GM21515 (cell line): ENCODE data around the gene DDI2.

Source experiments
- ATAC-seq: cut with Tn5 transposase; IDR thresholded peaks from one replicate; pipeline ENCODE4 v1.9.1; 2021; ENCODE audit not compliant: unreplicated experiment

DDI2 gene

GRCh38 chr1:15700508-15700907, 83.2 kb downstream of the DDI2 start:
- no peak for ATAC-seq

GRCh38 chr1:15701784-15702183, 84.5 kb downstream of the DDI2 start:
- ATAC-seq, result no peak

- ATAC-seq, result no peak
These were observed 85.7 kb downstream of the DDI2 start for GRCh38 chr1:15702722-15703550.

- ATAC-seq, result no peak
These were observed 86.3 kb downstream of the DDI2 start for GRCh38 chr1:15703562-15703961.

- no peak for ATAC-seq
These were observed 87.4 kb downstream of the DDI2 start for GRCh38 chr1:15704526-15705183.

- no peak for ATAC-seq
These were observed 87.9 kb downstream of the DDI2 start for GRCh38 chr1:15705184-15705566.

- no peak for ATAC-seq
These were observed 89.5 kb downstream of the DDI2 start for GRCh38 chr1:15706751-15707150.

- no peak for ATAC-seq
These were observed 90.1 kb downstream of the DDI2 start for GRCh38 chr1:15707239-15707925.

- ATAC-seq, result no peak
These were observed 91.4 kb downstream of the DDI2 start for GRCh38 chr1:15708486-15709137.

- ATAC-seq, result no peak
These were observed 92.0 kb downstream of the DDI2 start for GRCh38 chr1:15709226-15709625.

- ATAC-seq, result no peak
These were observed 94.9 kb downstream of the DDI2 start for GRCh38 chr1:15712168-15712567.

GRCh38 chr1:15714406-15715136, 97.3 kb downstream of the DDI2 start:
- no peak for ATAC-seq

- no peak for ATAC-seq
These were observed 100.3 kb downstream of the DDI2 start for GRCh38 chr1:15717418-15718125.

- ATAC-seq, result no peak
These were observed 100.9 kb downstream of the DDI2 start for GRCh38 chr1:15718199-15718601.
